MM.1S (cell line): ENCODE measurements around the gene LCP2.

Experiments used
- DNase-seq: peaks from one replicate; pipeline ENCODE4 v3.0.0-alpha.2; 2015
- H2AFZ ChIP-seq: fragments of 300-600 bp; sonication (generic); 2 replicates; pipeline ENCODE4 v1.6.0; 2016; ENCODE audit warnings: antibody characterized with exemption, low read length
- H3F3A ChIP-seq: fragments of 300-600 bp; sonication (generic); 2 replicates; pipeline ENCODE4 v1.6.1; 2016; ENCODE audit warnings: mild to moderate bottlenecking, antibody characterized with exemption, low read length, moderate library complexity, mixed read lengths; ENCODE audit not compliant: insufficient read depth
- H3K27ac ChIP-seq: fragments of 300-600 bp; sonication (generic); 2 replicates; pipeline ENCODE4 v1.5.1; 2016; ENCODE audit warnings: mild to moderate bottlenecking, low read length
- H3K27me3 ChIP-seq: fragments of 300-600 bp; sonication (generic); replicated peaks from 2 replicates; pipeline ENCODE4 v1.6.0; 2016; ENCODE audit warnings: low read length; ENCODE audit not compliant: insufficient read depth
- H3K36me3 ChIP-seq: fragments of 300-600 bp; sonication (generic); replicated peaks from 2 replicates; pipeline ENCODE4 v1.6.1; 2016; ENCODE audit warnings: mild to moderate bottlenecking, low read length, mixed read lengths; ENCODE audit not compliant: insufficient read depth
- H3K4me1 ChIP-seq: fragments of 300-600 bp; sonication (generic); 2 replicates; pipeline ENCODE4 v1.6.1; 2016; ENCODE audit warnings: low read length, mixed read lengths
- H3K4me2 ChIP-seq: fragments of 300-600 bp; sonication (generic); 2 replicates; pipeline ENCODE4 v1.6.0; 2016; ENCODE audit warnings: low read depth, low read length
- H3K4me3 ChIP-seq: fragments of 300-600 bp; sonication (generic); 2 replicates; pipeline ENCODE4 v1.5.1; 2016; ENCODE audit warnings: low read length, mixed read lengths
- H3K79me2 ChIP-seq: fragments of 300-600 bp; sonication (generic); 2 replicates; pipeline ENCODE4 v1.6.1; 2016; ENCODE audit warnings: mixed run types, low read length, mixed read lengths
- H3K9ac ChIP-seq: fragments of 300-600 bp; sonication (generic); 2 replicates; pipeline ENCODE4 v1.6.1; 2016; ENCODE audit warnings: low read length, mixed read lengths
- H3K9me2 ChIP-seq: fragments of 300-600 bp; sonication (generic); replicated peaks from 2 replicates; pipeline ENCODE4 v1.6.1; 2016; ENCODE audit warnings: mild to moderate bottlenecking, low read length, mixed read lengths; ENCODE audit not compliant: insufficient read depth
- H3K9me3 ChIP-seq: fragments of 300-600 bp; sonication (generic); replicated peaks from 2 replicates; pipeline ENCODE4 v1.6.1; 2016; ENCODE audit warnings: mild to moderate bottlenecking, low read length, mixed read lengths; ENCODE audit not compliant: insufficient read depth
- H4K20me1 ChIP-seq: fragments of 300-600 bp; sonication (generic); 2 replicates; pipeline ENCODE4 v1.6.1; 2016; ENCODE audit warnings: mild to moderate bottlenecking, low read length, moderate library complexity, mixed read lengths; ENCODE audit not compliant: insufficient read depth
- CTCF ChIP-seq: fragments of 300-600 bp; sonication (generic); IDR thresholded peaks from 2 replicates; pipeline ENCODE4 v1.5.1; 2016; ENCODE audit warnings: antibody characterized with exemption, low read length, mixed read lengths
- EZH2 ChIP-seq: fragments of 300-600 bp; sonication (generic); optimal IDR thresholded peaks from 2 replicates; pipeline ENCODE3; 2017; ENCODE audit warnings: low read depth, mild to moderate bottlenecking, antibody characterized with exemption, low read length, mixed read lengths
- EZH2phosphoT487 ChIP-seq: fragments of 300-600 bp; sonication (generic); IDR thresholded peaks from 2 replicates; pipeline ENCODE4 v1.6.1; 2018; ENCODE audit warnings: antibody characterized with exemption, low read length

Gene LCP2

GRCh38 chr5:170267431-170268152 lies 30.0 kb downstream of the LCP2 start:
- H3K27me3 ChIP-seq: no peaks in the 10 kb centered on the region
- no peak overlapping the region for H3K9ac ChIP-seq
- no peak overlapping the region for H3K4me3 ChIP-seq
- no peaks in the 10 kb centered on the region for H3K36me3 ChIP-seq
- H3K79me2 ChIP-seq: peaks cover 5% of the 10 kb centered on the region; the same call in 1 of the 2 replicates
- H3K27ac ChIP-seq: no peak overlapping the region; the same call in 1 of the 2 replicates
- no peak overlapping the region for H3K4me2 ChIP-seq
- no peak for TF ChIP-seq EZH2phosphoT487
- peak; percentile 87 for TF ChIP-seq CTCF
- H3F3A ChIP-seq: peaks cover 31% of the 10 kb centered on the region
- H4K20me1 ChIP-seq: no peaks in the 10 kb centered on the region
- H3K9me2 ChIP-seq: no peaks in the 10 kb centered on the region
- no peaks in the 10 kb centered on the region for H3K9me3 ChIP-seq
- DNase-seq: peak; percentile 76
- no peak overlapping the region for H2AFZ ChIP-seq
- peaks cover 51% of the 10 kb centered on the region for H3K4me1 ChIP-seq

GRCh38 chr5:170266570-170267381 lies 30.8 kb downstream of the LCP2 start:
- no peak for DNase-seq
- no peaks in the 10 kb centered on the region for H3K27me3 ChIP-seq
- H3K4me3 ChIP-seq: no peak overlapping the region
- no peak overlapping the region for H2AFZ ChIP-seq
- no peaks in the 10 kb centered on the region for H3K9me3 ChIP-seq
- TF ChIP-seq EZH2 (no peak), EZH2phosphoT487 (no peak), CTCF (no peak)
- peaks cover 59% of the 10 kb centered on the region for H3K4me1 ChIP-seq
- no peaks in the 10 kb centered on the region for H4K20me1 ChIP-seq
- H3K79me2 ChIP-seq: peaks cover 5% of the 10 kb centered on the region; the same call in 1 of the 2 replicates
- H3F3A ChIP-seq: peaks cover 39% of the 10 kb centered on the region
- no peak overlapping the region for H3K4me2 ChIP-seq
- no peaks in the 10 kb centered on the region for H3K36me3 ChIP-seq
- H3K9me2 ChIP-seq: no peaks in the 10 kb centered on the region
- H3K27ac ChIP-seq: no peak overlapping the region
- H3K9ac ChIP-seq: no peak overlapping the region

- Histone ChIP-seq H3K4me1 (peaks cover 65% of the 10 kb centered on the region), H3K36me3 (peaks cover 11% of the 10 kb centered on the region), H3K9ac (no peak overlapping the region), H3K27ac (no peak overlapping the region), H4K20me1 (no peaks in the 10 kb centered on the region), H2AFZ (no peak overlapping the region), H3K4me2 (no peak overlapping the region), H3K9me3 (no peaks in the 10 kb centered on the region), H3K4me3 (no peak overlapping the region), H3K79me2 (peaks cover 14% of the 10 kb centered on the region; the same call in 1 of the 2 replicates), H3K27me3 (no peaks in the 10 kb centered on the region), H3F3A (peaks cover 39% of the 10 kb centered on the region), H3K9me2 (no peaks in the 10 kb centered on the region)
- no peak for DNase-seq
- TF ChIP-seq EZH2: no peak
- no peak for TF ChIP-seq CTCF
- TF ChIP-seq EZH2phosphoT487: no peak
Observed at GRCh38 chr5:170265522-170265921, 32.1 kb downstream of the LCP2 start.
